HG03521 (cell line): ENCODE measurements around the gene FAM168B.

ENCODE experiments used
- ATAC-seq: cut with Tn5 transposase; IDR thresholded peaks from one replicate; pipeline ENCODE4 v1.9.1; 2021; ENCODE audit warnings: mild to moderate bottlenecking, moderate library complexity; ENCODE audit not compliant: unreplicated experiment

Gene FAM168B

DNA sequence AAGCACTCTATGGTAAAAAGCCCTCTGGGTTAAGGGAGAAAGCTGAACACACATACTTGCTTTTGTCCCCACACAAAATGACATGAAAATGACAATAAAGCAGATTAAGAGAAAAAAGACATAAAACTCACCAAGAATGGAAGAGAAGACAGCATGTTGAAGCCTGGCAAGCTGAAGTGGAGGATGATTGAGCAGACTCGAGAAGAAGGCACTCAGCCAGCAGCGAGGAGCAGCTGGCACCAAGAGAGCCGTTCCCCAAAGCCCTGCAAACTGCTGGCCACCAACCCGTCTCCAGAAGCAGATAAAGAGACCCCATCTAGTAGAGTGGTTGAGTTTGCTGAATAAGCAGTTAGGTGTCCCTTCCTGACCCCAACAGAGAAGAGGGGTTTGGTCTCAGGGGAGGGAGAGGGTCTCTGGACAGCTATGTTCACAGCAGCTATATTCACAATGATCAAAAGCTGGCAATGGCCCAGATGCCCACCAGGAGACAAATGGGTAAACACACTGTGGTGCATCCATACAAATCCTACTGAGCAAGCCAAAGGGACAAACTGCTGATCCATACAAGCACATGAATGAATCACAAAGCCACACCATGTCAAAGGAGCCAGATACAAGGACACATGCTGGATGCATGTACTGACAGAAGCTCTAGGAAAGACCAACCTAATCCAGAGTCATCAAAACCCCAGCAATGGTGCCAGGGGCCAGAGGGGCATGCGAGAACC, 36.9 kb downstream of the FAM168B start:
- ATAC-seq, result no peak

DNA sequence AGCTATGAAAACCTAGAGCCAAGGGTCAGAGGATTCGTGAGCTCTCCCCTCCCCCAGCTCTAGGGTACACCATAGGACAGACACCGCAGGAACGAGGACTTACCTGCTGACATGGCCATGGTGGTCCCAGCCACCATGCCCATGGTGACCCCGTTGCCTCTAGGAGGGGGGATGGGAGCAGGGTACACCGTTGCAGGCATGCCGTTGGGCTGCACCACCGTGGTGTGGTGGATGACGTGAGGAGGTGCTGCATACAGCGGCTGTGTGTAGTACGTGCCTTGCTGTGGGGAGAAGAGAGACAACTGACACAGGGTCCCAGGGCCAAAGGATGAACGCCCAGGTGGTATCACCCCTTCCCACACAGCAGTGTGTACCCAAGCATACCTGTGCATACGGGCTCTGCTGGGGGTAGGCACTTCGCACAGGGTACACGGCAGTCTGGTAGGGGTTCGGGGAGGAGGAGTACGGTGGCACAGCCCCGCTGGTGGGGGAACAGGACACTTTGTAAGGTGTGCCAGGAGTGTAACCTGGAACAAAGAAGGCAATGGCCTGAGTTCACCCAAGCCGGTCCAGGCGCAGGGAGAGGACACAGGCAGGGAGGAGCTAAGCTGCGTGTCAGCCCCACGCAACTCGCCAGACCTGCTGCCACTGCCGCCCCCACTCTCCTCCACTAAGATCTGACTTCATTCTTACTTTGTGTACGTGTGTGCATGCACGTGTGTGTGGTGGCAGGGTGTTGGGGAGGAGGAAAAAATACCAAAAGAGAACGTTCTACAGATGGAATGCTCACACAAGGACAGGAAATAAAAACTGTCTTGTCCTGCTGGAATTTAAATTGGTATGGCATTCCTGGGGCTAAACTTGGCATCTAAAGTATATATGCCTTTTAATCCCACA, 37.8 kb downstream of the FAM168B start:
- ATAC-seq, result no peak

DNA sequence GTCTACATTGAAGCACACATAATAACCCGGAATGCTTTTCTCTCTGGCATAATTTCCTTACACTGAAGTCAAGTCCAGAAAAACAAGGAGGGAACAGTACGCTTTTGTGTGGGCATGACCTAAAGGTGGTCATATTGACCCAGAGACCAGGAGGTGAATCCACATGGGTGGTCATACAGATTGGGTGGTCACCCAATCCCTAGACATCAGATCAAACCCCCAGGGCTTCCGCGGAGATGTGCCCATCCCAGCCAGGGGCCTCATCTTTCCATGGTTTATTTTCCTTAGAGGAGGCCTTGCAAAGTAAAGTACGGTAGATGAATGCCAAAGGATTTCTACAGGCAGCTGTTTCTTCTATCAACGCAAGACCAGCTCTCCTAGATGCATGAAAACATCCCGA, 38.8 kb downstream of the FAM168B start:
- ATAC-seq, result no peak

DNA sequence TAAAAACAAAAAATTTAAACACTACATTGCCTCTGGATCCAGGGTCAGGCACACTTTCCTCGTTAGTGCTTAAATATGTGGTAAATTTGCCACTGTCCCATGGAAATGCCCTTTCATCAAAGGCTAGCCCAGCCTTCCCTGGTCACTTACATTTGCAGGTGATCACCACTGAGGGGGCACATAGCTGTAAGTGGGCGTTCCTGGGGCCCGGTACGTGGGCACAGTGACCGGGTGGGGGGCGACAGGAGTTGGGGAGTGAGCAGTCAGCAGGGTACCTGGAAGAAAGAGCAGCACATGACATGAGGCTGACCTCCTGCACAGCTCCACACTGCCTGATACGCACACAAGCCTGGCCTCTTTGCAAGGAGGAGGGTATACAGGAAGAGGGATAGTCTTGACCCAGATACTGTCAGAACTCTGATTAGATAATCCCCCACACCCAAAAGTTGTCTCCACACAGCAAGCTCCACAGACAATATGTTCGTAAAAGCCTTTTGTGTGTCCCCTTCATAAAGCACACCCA, 40.5 kb downstream of the FAM168B start:
- no peak for ATAC-seq

DNA sequence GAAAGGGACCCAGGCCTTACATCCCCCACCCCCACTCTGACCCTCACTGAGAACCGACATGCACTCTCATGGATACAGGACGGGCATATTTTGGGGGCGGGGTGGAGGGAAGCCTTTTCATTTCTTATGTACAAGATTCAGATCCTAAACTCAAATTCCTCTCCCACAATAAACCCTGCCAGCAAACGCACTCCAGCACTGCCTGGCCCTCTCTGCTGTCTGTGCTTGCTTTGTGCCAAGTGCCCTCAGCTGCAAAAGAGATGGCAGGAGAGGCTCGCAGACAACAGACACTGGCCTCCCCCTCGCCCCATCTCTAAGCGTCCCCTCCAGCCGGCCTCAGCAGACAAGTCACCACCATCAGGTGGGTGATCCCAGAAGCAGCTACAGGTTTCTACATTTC, 42.4 kb downstream of the FAM168B start:
- no peak for ATAC-seq

DNA sequence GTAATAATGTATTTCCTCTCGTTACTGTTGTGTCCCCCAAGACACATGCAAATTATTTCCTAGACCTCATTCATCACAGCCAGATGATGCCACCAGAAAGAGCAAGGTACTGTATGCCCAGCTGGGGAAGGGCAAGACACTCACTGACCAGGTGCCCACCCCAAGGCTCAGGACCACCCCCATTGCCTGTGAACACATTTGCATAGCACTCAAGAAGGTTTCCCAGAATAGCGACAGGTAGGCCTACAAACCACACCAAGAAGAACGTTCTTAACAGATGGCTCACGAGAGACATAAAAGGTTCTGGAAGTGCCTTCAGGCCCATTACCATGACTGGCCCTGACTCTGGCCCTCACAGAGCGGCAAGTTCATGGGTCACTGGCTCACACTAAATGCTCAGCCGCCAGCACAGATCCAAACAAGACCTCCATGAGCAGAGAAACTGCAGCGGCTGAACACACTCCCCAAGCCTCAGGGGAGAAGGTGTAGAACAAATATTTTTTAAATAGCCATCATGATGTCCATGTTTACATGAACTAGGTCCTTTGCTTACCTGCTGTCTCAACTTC, 44.0 kb downstream of the FAM168B start:
- ATAC-seq, result no peak

DNA sequence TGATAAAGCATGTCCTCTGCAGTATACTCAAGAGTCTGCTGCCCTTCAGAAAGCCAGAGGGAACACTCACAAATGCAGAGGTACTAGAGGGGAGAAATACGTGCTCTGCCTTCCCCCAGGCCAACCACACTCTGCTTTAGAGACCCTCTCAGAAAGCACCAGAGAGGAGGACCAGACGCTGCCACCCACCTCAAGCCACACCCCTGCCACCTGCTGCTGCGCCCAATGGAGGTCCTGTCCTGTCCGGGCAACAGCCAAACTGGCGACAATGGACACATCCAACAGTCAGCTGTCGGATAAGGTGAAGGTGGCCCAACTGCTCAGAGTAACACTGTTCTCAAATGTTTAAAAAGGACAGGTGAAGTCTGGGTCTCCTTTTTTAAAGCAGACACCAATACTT, 44.6 kb downstream of the FAM168B start:
- no peak for ATAC-seq

DNA sequence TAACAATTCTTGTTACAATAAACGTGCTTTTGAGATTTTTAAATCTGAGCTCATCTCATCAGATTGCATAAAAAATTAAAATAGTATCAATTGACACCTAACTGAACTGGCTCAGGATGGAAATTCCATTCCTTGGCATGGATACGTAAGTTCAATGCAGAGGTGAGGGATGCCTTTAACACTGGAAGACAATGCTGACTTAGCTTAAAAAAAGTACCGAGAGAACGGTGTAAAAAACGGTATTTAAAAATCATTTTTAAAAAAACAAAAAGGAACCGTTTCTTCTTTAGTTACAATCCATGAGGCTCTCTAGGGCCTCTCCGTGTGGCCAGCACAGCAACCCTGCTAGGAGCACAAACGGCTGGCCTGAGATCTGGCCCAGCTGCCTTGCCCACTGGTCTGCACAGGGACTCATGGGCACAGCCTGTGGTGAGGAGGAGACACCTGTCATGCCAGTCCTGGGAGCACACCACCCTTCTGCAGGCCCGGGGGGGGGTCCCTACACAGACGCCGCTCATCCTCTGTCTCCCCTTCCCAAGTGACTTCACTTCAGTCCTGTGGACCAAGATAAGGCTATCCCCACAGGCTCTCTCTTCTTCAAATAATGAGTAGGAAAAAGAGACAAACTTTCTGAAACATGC, 45.2 kb downstream of the FAM168B start:
- no peak for ATAC-seq

DNA sequence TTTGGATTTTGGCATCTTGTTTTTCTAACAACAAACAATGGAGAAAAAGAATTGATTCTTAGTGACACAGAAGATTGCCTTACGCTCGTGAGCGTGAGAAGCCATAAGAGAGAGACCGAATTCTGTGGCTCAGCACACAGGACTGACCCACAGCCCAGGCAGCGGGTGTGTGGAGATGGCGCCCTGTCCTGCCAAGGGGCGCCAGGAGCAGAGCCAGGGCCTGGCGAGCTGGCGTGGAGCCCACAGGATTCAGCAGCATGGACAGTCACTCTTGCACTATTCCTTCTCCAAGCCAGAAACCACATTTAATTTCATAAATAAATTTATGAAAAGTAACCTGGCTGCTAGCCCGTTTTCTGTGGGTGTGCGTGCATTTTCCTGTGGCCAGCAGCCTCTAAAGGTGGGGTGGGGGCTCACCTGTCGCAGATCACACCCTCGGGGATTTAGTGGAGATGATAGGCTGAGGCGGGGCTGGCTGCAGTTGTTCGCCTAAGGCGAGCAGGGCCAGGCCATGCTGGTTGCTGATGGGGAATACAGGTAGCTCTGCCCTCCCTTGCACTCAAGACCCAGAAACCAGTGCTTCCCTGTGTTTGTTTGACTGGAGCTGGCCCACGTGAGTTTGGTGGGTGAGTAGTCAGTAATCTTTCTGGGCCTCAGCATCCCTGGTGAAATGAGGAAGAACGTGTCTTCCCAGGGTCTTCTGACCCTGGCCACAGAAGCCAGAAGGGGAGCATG, 46.2 kb downstream of the FAM168B start:
- no peak for ATAC-seq

DNA sequence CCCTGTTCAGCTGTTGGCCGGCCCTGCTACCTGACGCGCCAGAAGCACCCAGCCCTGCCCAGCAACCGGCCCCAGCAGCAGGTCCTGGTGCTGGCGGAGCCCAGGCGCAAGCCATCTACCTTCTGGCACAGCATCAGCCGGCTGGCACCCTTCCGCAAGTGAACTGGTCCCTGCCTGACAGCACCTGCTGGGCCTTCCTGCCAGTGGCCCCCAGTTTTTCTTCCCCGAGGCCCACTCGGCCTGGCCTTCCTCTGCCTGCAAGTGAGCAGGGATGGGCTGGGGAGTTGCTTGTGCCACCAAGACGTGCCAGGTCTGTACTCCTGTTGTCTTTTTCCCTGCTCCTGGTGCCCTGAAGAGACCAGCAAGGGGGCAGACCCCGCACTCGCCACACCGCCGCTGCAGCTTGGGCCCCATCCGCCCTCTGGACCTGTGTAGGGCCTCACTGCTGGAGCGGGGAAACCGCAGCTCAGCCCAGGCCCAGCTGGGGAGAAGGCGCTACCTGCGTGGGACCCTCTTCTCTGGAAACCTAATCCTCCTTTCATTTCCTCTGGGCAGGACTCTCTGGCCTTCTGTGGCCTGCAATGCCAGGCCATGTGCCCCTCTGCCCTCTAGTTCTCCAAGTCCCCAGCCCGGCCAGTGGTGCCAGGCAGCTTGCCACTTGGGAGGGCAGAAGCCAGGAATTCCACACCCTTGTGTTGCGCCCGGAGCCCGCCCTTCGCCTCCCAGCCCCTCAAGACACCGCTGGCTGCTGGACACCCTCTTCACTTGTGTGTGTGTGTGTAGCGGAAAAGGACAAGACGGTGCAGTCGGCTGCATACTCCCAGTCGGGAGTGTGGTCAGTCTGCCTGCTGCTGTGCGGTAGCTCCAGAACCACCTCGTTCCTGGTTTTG, 47.0 kb downstream of the FAM168B start:
- ATAC-seq, result no peak

DNA sequence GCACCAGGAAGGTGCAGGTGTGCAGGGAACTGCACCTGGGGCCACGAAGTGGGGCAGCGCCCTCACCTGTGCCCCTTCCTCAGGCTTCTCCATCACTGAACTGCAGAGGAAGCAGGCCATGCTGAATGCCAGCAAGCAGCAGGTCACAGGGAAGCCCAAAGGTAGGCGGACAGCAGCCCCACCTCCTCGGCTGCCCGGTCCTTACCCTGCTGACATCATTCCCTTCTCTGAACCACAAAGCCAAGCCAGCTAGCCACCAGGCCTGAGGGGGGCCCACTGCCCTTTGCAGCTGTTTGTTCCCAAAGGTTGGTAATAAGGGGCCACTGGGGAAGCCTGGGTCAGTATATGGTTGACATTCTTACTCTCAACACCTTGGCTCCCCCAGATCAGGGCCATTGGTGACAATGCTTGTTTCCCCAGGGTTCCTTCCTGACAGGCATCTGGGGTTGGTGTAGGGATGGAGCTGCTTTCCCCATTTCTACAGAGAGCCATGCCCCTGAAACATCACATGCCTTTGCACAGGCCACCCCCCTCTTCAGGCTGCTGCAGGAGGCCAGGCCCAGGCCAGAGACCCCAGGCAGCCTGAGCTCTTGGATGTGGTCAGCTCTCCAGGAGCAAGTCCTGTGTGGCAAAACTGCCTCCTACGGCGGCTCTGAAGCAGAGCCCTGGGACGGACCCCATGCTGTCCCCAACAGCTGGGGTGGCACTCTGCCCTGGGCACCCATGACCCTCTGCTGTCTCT, 47.8 kb downstream of the FAM168B start:
- no peak for ATAC-seq

DNA sequence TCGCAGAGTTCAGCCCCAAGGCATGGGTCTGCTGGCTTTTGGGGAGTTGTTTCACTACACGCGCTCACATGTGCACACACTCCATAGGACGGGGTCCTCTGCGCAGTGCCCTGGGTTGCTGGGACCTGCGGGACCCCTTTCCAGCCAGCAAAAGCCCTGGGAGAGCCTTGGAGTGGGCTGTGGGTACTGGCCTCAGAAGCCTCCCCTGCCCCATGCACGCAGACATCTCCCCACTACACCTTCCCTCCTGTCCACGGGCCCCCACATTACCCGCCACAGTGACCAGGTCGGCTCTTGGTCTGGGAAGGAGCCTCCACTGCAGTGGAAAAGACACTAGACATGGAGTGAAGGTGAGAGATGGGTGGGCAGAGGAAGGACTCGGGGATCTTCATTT, 48.5 kb downstream of the FAM168B start:
- no peak for ATAC-seq

DNA sequence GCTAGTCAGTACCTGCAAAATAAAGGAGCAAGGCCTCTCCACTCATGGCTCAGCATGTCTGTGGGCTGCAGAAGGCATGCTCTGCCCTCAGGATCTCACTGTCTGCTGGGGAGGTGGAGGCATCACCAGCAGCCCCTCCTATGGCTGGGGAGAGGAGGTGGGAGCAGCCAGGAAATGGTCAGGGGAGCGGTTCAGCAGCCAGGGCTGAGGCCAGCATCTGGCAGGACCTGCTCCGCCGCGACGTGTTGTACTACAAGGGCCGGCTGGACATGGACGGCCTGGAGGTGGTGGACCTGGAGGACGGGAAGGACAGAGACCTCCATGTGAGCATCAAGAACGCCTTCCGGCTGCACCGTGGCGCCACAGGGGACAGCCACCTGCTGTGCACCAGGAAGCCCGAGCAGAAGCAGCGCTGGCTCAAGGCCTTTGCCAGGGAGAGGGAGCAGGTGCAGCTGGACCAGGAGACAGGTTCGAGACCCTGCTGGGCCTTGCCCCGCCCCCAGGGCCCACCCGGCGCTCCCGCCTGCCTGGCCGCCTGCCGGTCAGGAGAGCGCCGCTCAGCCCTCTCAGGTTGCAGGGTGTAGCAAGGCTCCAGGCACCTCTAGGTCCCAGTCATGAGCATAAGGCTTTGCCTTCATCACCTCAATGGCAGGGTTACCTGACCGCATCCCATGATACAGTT, 49.0 kb downstream of the FAM168B start:
- ATAC-seq, result no peak

DNA sequence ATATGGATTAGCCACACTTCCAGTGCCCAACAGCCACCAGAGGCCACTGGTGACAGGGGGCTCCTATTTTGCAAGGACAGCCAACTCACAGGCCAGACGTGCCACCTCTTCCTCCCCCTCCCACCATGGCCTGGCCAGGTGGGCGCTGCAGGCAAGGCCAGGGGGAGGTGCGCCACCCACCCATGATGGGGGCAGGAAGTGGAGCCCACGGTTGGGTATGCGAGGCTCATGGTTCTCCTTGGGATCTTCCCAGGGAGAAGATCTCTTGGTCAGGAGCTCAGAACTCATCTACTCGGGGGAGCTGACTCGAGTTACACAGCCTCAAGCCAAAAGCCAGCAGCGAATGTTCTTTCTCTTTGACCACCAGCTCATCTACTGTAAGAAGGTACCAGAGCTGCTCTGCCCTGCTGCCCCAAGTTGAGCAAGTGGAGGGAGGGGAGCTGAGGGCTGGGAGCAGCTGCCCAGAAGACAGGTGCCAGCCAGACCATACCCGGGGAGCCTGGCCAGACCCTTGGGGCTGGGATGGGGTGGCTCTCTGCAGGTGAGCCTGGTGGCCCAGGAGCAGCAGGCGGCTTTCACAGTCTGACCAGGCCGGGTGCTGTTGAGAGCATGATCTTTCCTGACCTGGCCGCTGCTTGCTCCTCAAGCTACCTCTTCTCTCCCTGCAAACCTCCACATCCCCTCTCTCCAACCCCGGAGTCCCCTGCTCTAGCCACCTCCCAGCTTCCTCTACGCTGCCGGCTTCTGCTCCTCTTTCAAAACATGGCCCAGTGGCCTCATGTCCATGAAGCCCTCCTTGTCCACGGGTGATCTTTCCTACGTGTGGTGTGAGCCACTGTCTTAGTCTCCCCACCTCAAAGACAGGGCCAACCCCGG, 49.8 kb downstream of the FAM168B start:
- ATAC-seq, result no peak

DNA sequence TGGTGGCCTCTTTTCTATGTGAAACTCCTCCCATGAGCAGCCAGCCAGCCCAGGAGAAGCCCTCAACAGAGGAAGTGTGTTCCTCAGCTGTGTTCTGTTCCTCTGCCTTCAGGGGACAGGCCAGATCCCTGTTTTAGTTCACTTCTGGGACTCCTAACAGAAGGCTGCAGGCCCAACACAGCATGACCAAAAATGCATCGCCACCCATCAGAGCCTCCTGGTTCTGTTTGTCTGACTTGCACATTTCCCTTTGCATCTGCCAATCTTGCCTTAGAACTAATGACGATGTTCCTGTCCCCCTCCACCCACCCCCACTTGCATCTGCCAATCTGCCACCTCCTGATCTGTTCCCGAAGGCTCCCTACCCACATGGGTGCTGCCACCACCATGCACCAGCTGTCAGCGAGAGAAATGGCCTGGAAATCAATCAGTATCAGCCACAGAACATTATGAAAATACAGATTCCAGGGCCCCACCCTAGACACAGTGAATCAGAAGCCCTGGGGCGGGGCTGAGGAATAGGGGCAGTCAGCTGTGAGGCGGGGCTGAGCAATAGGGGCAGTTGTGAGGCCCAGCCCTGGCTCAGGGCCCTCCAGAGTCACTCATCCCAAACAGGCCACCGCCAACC, 51.0 kb downstream of the FAM168B start:
- ATAC-seq, result no peak

DNA sequence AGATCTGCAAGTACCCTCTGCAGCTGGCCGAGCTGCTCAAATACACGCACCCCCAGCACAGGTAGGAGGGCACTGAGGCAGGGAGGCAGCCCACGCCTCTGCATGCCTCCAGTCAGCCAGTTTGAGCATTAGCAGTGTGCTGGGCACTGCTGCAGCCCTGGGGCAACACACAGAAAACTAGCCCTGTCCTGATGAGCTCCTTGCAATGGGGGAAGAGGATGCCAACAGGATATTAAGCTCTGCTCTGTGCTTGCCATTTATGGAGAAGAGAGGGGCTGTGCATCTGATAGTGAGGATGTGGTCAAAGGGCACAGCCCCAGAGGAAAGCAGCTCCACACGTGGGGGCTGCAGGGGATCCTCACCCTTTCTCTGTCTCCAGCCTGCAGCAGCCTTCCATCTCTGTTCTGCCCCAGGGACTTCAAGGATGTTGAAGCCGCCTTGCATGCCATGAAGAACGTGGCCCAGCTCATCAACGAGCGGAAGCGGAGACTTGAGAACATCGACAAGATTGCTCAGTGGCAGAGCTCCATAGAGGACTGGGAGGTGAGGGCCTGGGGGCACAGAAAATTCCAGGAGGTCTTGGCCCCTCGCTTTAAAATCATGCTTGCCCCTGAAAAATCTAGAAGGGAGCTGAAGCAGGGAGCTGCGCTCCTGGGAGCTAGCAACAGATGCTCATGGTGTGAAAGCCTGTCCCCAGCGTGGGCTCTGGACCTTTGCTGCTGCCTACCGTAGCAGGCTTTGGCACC, 51.7 kb downstream of the FAM168B start:
- no peak for ATAC-seq
